KOPT-K1 (cell line): Measurements from ENCODE around the gene NTMT1.

Experiments used
- H3K27ac ChIP-seq: fragments of 200-600 bp; sonication (generic); 2 replicates; pipeline ENCODE4 v1.5.1; 2016; ENCODE audit warnings: antibody characterized with exemption, mild to moderate bottlenecking, low read depth, low read length; ENCODE audit not compliant: poor library complexity, severe bottlenecking
- H3K36me3 ChIP-seq: fragments of 200-600 bp; sonication (generic); 2 replicates; pipeline ENCODE4 v1.5.1; 2017; ENCODE audit warnings: antibody characterized with exemption, mild to moderate bottlenecking, low read length, moderate library complexity; ENCODE audit not compliant: insufficient read depth
- H3K9me3 ChIP-seq: fragments of 200-600 bp; sonication (generic); 2 replicates; pipeline ENCODE4 v1.5.1; 2017; ENCODE audit warnings: antibody characterized with exemption, low read length, mild to moderate bottlenecking; ENCODE audit not compliant: insufficient read depth, poor library complexity, severe bottlenecking

Gene NTMT1

GRCh38 chr9:129626079-129626624 lies at the start of gene NTMT1:
Gene NTMT1, plus strand, starts transcription at chr9:129626163. Its CDS starts 6,541 bp downstream, at chr9:129632704.
- Histone ChIP-seq H3K27ac (peak within 1 kb of the TSS; percentile 83), H3K9me3 (no peaks in the 10 kb centered on the region), H3K36me3 (peaks cover 25% of the 10 kb centered on the region)

- Histone ChIP-seq H3K36me3 (no peaks in the 10 kb centered on the region), H3K27ac (no peak overlapping the region), H3K9me3 (no peaks in the 10 kb centered on the region)
Measured at GRCh38 chr9:129576546-129577543, 49.1 kb upstream of the NTMT1 start.

GRCh38 chr9:129579294-129579693 lies 46.7 kb upstream of the NTMT1 start:
- Histone ChIP-seq H3K9me3 (no peaks in the 10 kb centered on the region), H3K27ac (no peak overlapping the region), H3K36me3 (no peaks in the 10 kb centered on the region)

GRCh38 chr9:129580211-129580915 lies 45.6 kb upstream of the NTMT1 start:
- Histone ChIP-seq H3K27ac (peak overlapping the region; percentile 31), H3K36me3 (no peaks in the 10 kb centered on the region), H3K9me3 (no peaks in the 10 kb centered on the region)

- no peaks in the 10 kb centered on the region for H3K36me3 ChIP-seq
- H3K27ac ChIP-seq = no peak overlapping the region
- no peaks in the 10 kb centered on the region for H3K9me3 ChIP-seq
Measured at GRCh38 chr9:129581505-129582189, 44.3 kb upstream of the NTMT1 start.

GRCh38 chr9:129582855-129583254 lies 43.1 kb upstream of the NTMT1 start:
- no peak overlapping the region for H3K27ac ChIP-seq
- no peaks in the 10 kb centered on the region for H3K9me3 ChIP-seq
- no peaks in the 10 kb centered on the region for H3K36me3 ChIP-seq

- Histone ChIP-seq H3K27ac (no peak overlapping the region), H3K9me3 (no peaks in the 10 kb centered on the region), H3K36me3 (no peaks in the 10 kb centered on the region)
Measured at GRCh38 chr9:129583308-129584038, 42.5 kb upstream of the NTMT1 start.

- Histone ChIP-seq H3K9me3 (no peaks in the 10 kb centered on the region), H3K27ac (no peak overlapping the region), H3K36me3 (no peaks in the 10 kb centered on the region)
Measured at GRCh38 chr9:129584136-129584535, 41.8 kb upstream of the NTMT1 start.

GRCh38 chr9:129585352-129585751 lies 40.6 kb upstream of the NTMT1 start:
- H3K27ac ChIP-seq = no peak overlapping the region
- H3K9me3 ChIP-seq = no peaks in the 10 kb centered on the region
- no peaks in the 10 kb centered on the region for H3K36me3 ChIP-seq

- Histone ChIP-seq H3K27ac (peak overlapping the region; percentile 28), H3K9me3 (no peaks in the 10 kb centered on the region), H3K36me3 (no peaks in the 10 kb centered on the region)
Measured at GRCh38 chr9:129586245-129586644, 39.7 kb upstream of the NTMT1 start.

- H3K36me3 ChIP-seq = no peaks in the 10 kb centered on the region
- H3K9me3 ChIP-seq = no peaks in the 10 kb centered on the region
- peak overlapping the region; percentile 28 for H3K27ac ChIP-seq
Measured at GRCh38 chr9:129586685-129587084, 39.3 kb upstream of the NTMT1 start.

GRCh38 chr9:129587487-129588262 lies 38.3 kb upstream of the NTMT1 start:
- Histone ChIP-seq H3K36me3 (no peaks in the 10 kb centered on the region), H3K9me3 (no peaks in the 10 kb centered on the region), H3K27ac (no peak overlapping the region)

- Histone ChIP-seq H3K36me3 (no peaks in the 10 kb centered on the region), H3K9me3 (no peaks in the 10 kb centered on the region), H3K27ac (no peak overlapping the region)
Measured at GRCh38 chr9:129590466-129590865, 35.5 kb upstream of the NTMT1 start.

- no peaks in the 10 kb centered on the region for H3K36me3 ChIP-seq
- no peak overlapping the region for H3K27ac ChIP-seq
- H3K9me3 ChIP-seq = no peaks in the 10 kb centered on the region
Measured at GRCh38 chr9:129591916-129592315, 34.0 kb upstream of the NTMT1 start.
